Fibroblast of villous mesenchyme (primary cell): ENCODE data around the gene HK2. TPM values are rescaled to one million over a fixed set of nuclear protein-coding genes. Genes with fewer than 3 reads are reported as not detected.

Experiments
- DNase-seq: peaks from one replicate; pipeline ENCODE4 v3.0.0-alpha.2; 2010; ENCODE audit warnings: low read depth
- H3K4me3 ChIP-seq: 2 replicates; pipeline ENCODE4 v1.5.1; 2011; ENCODE audit warnings: low read depth, mild to moderate bottlenecking, low read length
- CTCF ChIP-seq: IDR thresholded peaks from 2 replicates; pipeline ENCODE4 v1.5.1; 2012; ENCODE audit warnings: low read depth, mild to moderate bottlenecking, low read length; ENCODE audit not compliant: insufficient read depth
- total RNA-seq: library from RNA; depleted of rRNA; stranded (reverse); fragments of >200 nt; gene quantifications from 2 replicates; pipeline ENCODE4 v1.2.3, GENCODE V29; 2012

The HK2 gene
- total RNA-seq, 1 donor, result 15.1 TPM

GRCh38 chr2:74814102-74814501, 19.8 kb upstream of the HK2 start:
- no peak for DNase-seq
- no peak overlapping the region for H3K4me3 ChIP-seq
- TF ChIP-seq CTCF, result no peak

GRCh38 chr2:74815941-74816340, 18.0 kb upstream of the HK2 start:
- H3K4me3 ChIP-seq, result no peak overlapping the region
- DNase-seq, result no peak
- TF ChIP-seq CTCF, result no peak

- DNase-seq, result no peak
- TF ChIP-seq CTCF, result no peak
- no peak overlapping the region for H3K4me3 ChIP-seq
Measured at GRCh38 chr2:74816540-74817303, 17.2 kb upstream of the HK2 start.

GRCh38 chr2:74817304-74817675, 16.6 kb upstream of the HK2 start:
- no peak for DNase-seq
- no peak for TF ChIP-seq CTCF
- no peak overlapping the region for H3K4me3 ChIP-seq

- no peak for TF ChIP-seq CTCF
- H3K4me3 ChIP-seq, result no peak overlapping the region
- DNase-seq, result no peak
Measured at GRCh38 chr2:74819702-74820101, 14.2 kb upstream of the HK2 start.

GRCh38 chr2:74821177-74822126, 12.5 kb upstream of the HK2 start:
- DNase-seq, result no peak
- no peak for TF ChIP-seq CTCF
- H3K4me3 ChIP-seq, result no peak overlapping the region
